GM10248 (cell line): ENCODE measurements around the gene PANK4.

Experiments used
- CTCF ChIA-PET: fragments of 300-600 bp; sonication (Branson Sonifier 250); formaldehyde crosslinking; extraction: SDS; loops from one replicate; lab custom pipeline; 2021; ENCODE audit warnings: antibody characterized with exemption; lab: Yijun Ruan, JAX
- POLR2A ChIA-PET: fragments of 350-650 bp; sonication (Branson Sonifier 250); formaldehyde crosslinking; extraction: SDS; loops from one replicate; lab custom pipeline; 2020; ENCODE audit warnings: antibody characterized with exemption; lab: Yijun Ruan, JAX
- DNase-seq: peaks from one replicate; pipeline ENCODE4 v3.0.0; 2012; ENCODE audit errors: extremely low spot score
- CTCF ChIP-seq: IDR thresholded peaks from 2 replicates; pipeline ENCODE4 v1.5.1; 2012; ENCODE audit warnings: mild to moderate bottlenecking, low read depth; ENCODE audit errors: extremely low read depth, missing control alignments, control extremely low read depth

PANK4 gene

GRCh38 chr1:2505461-2505994 lies 20.9 kb downstream of the PANK4 start:
- no peak for TF ChIP-seq CTCF
- POLR2A ChIA-PET = no interaction called here
- DNase-seq = no peak
- CTCF ChIA-PET = interaction anchor here (0.7 kb wide), 1 partner anchor 15 kb away, joined by 3 read pairs; no protein-coding TSS in a partner anchor

GRCh38 chr1:2504949-2505272 lies 21.5 kb downstream of the PANK4 start:
- no peak for DNase-seq
- no peak for TF ChIP-seq CTCF
- ChIA-PET POLR2A (no interaction called here), CTCF (no interaction called here)

- ChIA-PET POLR2A (no interaction called here), CTCF (no interaction called here)
- DNase-seq = no peak
- TF ChIP-seq CTCF = no peak
Measured at GRCh38 chr1:2504225-2504948, 22.0 kb downstream of the PANK4 start.

GRCh38 chr1:2503554-2504224 lies 22.7 kb downstream of the PANK4 start:
- POLR2A ChIA-PET = interaction anchor here (0.9 kb wide), 1 partner anchor 42 kb away, joined by 3 read pairs; no protein-coding TSS in a partner anchor
- TF ChIP-seq CTCF = no peak
- CTCF ChIA-PET = no interaction called here
- no peak for DNase-seq

- TF ChIP-seq CTCF = no peak
- ChIA-PET CTCF (no interaction called here), POLR2A (interaction anchor here (0.9 kb wide), 1 partner anchor 43 kb away, joined by 3 read pairs; no protein-coding TSS in a partner anchor)
- no peak for DNase-seq
Measured at GRCh38 chr1:2502661-2503553, 23.5 kb downstream of the PANK4 start.

GRCh38 chr1:2502210-2502609 lies 24.2 kb downstream of the PANK4 start:
- ChIA-PET CTCF (no interaction called here), POLR2A (no interaction called here)
- TF ChIP-seq CTCF = no peak
- DNase-seq = no peak
